ENCODE data around the gene SULT4A1.

The SULT4A1 gene

DNA sequence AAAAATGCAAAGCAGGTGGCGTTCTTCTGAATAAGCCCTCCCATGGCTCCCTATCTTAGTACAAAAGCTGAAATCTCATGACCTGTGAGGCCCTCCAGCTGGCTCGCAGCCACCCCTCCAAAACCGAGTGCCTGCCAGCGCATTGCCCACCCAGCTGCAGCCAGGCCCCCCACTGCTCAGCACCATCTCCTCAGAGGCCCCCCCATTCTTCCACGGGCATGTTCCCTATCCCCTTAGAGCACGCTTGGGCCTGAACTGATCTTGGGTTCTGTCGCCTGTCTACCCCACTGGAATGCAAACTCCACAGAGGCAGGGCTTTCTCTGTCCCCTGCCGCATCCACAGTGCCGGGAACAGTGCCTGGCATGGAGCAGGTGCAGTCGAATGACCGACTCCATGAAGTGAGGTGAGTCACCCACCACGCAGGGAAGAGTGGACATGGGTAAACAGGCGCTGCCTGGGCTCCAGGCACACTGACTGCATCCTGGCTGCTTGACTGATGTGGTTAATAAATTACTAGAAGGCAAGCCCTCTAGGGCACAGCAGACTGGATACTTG, 38.9 kb downstream of the SULT4A1 start:
- Histone ChIP-seq H3K4me1 (ENCODE audit: control insufficient read depth, insufficient read depth, low read length) (peaks cover 15% of the 10 kb centered on the region), H3K4me3 (ENCODE audit: low read length) (no peak overlapping the region), H3K27me3 (replicated peaks; ENCODE audit: control insufficient read depth, insufficient read depth, low read length) (peaks cover 40% of the 10 kb centered on the region), H3K9me3 (ENCODE audit: control insufficient read depth, low read length) (no peaks in the 10 kb centered on the region), H3K36me3 (ENCODE audit: control insufficient read depth, insufficient read depth, low read length, severe bottlenecking) (no peaks in the 10 kb centered on the region), H3K9ac (ENCODE audit: low read length) (no peak overlapping the region)
- DNase-seq (ENCODE audit: low read depth), result no peak

DNA sequence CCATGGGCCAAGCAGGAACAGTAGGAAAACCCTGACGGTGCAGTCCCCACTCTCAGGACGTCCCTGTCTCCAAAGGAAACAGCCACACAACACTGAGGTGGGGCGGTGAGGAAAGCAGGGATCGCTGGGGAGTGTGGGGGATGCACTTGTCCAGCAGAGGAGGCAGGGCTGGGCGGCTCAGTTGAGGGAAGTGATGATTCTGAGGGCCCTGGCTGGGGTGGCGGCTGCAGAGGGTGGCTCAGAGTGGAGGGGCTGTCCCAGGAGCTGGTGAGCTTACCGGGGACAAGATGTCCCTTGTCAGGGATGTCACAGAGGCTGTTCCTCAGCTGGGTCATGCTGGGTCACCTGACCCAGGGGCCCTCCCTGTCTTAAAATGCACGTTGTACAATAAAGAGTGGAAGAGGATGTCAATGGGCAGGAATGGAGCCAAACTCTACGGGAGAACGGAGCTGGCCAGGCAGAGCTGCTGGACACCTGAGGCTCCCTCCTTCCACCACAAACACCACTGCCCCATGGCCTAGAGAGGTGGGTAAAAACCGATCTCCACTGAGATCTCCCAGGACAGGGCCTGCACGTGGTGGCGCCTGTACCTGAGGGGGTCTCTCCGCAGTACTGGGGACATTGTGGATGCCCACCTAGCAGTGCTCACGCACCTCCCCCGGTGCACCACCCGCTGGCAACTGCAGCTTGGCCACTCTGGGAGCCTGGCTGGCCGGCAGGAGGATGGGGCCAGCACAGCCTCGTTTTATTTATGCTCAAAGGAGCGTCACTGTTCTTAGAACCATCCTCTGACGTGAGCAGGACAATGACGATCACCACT, 40.5 kb downstream of the SULT4A1 start:
- no peak overlapping the region for H3K4me3 ChIP-seq (ENCODE audit: low read length)
- no peak overlapping the region for H3K9ac ChIP-seq (ENCODE audit: low read length)
- peaks cover 40% of the 10 kb centered on the region for H3K27me3 ChIP-seq (replicated peaks; ENCODE audit: control insufficient read depth, insufficient read depth, low read length)
- no peak for DNase-seq (ENCODE audit: low read depth)
- peaks cover 9% of the 10 kb centered on the region for H3K4me1 ChIP-seq (ENCODE audit: control insufficient read depth, insufficient read depth, low read length)
- H3K9me3 ChIP-seq (ENCODE audit: control insufficient read depth, low read length), result no peaks in the 10 kb centered on the region
- no peaks in the 10 kb centered on the region for H3K36me3 ChIP-seq (ENCODE audit: control insufficient read depth, insufficient read depth, low read length, severe bottlenecking)

DNA sequence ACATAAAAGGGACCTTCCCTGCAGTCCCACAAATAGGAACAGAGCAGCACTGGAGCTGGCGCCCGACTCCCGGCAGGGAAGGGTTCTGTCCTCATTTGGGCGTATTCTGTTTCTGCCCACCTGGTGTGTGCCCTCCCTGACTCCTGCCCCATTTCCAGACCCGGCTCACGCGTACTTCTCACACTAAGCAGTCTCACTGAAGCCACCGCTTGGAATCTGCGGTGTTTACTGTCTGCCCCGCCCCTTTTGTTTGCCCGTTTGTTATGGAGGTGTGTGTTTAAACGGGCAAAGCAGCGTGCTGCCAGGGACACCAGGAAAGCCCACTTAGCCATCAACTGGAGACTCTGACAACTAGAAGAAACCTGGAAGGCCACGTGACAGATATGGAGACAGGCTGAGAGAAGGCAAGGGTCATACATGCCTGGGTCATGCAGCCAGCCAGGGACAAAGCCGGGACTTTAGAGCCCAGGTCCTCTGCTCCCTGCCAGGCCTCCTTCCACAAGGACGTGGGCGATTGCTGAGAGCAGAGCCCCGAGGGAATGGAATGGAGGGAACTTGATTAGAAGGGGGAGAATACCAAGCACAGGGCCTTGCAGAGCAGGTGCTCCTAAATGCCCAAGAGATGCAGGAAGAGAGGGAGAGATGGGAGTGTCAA, 41.5 kb downstream of the SULT4A1 start:
- no peaks in the 10 kb centered on the region for H3K4me1 ChIP-seq (ENCODE audit: control insufficient read depth, insufficient read depth, low read length)
- no peaks in the 10 kb centered on the region for H3K9me3 ChIP-seq (ENCODE audit: control insufficient read depth, low read length)
- DNase-seq (ENCODE audit: low read depth), result no peak
- H3K27me3 ChIP-seq (replicated peaks; ENCODE audit: control insufficient read depth, insufficient read depth, low read length), result peaks cover 40% of the 10 kb centered on the region
- H3K9ac ChIP-seq (ENCODE audit: low read length), result no peak overlapping the region
- H3K4me3 ChIP-seq (ENCODE audit: low read length), result no peak overlapping the region
- H3K36me3 ChIP-seq (ENCODE audit: control insufficient read depth, insufficient read depth, low read length, severe bottlenecking), result no peaks in the 10 kb centered on the region

DNA sequence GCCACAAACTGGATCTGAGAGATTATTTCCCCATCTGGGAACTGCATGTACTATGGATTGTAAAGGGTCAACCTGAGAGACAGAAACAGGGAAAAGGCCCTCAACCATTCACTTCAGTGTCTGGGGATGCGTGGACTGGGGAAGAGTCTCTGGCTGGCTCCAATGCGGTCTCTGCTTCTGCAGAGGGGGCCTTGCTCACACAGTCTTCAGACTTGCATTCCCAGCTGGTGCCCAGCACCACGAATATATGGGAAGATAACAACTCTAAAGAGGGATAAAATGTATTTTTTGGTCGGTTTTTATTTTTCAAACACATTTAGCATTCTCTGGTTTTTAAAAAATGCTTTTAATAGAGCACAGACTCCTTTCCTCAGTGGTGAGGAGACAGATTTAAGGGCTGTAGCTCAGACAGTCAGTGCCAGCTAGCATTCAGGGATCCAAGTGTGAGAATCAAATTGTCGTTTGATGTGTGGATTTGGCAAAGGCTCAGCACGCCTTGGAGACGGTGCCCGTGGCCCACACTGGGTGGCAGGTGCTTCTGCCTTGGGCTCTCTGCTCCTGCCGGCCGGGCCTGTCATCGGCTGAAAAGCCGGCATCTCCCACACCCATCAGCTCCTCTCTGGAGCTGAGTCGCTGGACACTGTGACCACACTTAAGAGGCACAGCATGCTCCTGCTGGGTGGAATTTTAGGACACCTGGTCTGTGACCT, 42.2 kb downstream of the SULT4A1 start:
- Histone ChIP-seq H3K9me3 (ENCODE audit: control insufficient read depth, low read length) (no peaks in the 10 kb centered on the region), H3K27me3 (replicated peaks; ENCODE audit: control insufficient read depth, insufficient read depth, low read length) (peaks cover 40% of the 10 kb centered on the region), H3K4me3 (ENCODE audit: low read length) (no peak overlapping the region), H3K9ac (ENCODE audit: low read length) (no peak overlapping the region), H3K36me3 (ENCODE audit: control insufficient read depth, insufficient read depth, low read length, severe bottlenecking) (no peaks in the 10 kb centered on the region), H3K4me1 (ENCODE audit: control insufficient read depth, insufficient read depth, low read length) (no peaks in the 10 kb centered on the region)
- DNase-seq (ENCODE audit: low read depth), result no peak

DNA sequence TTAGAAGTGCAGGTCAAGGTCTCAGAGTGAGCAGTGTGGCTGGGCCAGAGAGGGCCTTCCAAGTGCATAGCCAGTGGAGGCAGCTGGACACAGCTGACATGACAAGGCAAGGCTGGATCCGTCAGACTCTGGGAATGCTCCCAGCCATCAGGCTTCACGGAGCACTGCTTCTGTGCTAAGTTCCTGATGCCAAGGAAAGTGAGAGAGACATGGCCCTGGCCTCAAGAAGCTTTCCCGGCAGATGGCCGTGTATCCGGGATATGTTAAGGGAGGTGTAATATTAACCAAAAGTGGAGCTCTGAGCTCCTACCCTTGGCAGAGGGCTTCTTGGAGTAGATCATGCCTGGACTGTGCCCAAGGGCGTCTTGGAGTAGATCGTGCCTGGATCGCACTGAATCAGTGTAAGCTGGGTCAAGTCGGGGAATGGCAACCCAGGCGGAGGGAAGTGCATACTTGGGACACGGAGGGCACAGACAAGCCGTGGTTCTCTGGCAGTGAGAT, 42.8 kb downstream of the SULT4A1 start:
- Histone ChIP-seq H3K4me1 (ENCODE audit: control insufficient read depth, insufficient read depth, low read length) (no peaks in the 10 kb centered on the region), H3K36me3 (ENCODE audit: control insufficient read depth, insufficient read depth, low read length, severe bottlenecking) (no peaks in the 10 kb centered on the region), H3K9me3 (ENCODE audit: control insufficient read depth, low read length) (no peaks in the 10 kb centered on the region), H3K9ac (ENCODE audit: low read length) (no peak overlapping the region), H3K27me3 (replicated peaks; ENCODE audit: control insufficient read depth, insufficient read depth, low read length) (peaks cover 37% of the 10 kb centered on the region), H3K4me3 (ENCODE audit: low read length) (no peak overlapping the region)
- no peak for DNase-seq (ENCODE audit: low read depth)

DNA sequence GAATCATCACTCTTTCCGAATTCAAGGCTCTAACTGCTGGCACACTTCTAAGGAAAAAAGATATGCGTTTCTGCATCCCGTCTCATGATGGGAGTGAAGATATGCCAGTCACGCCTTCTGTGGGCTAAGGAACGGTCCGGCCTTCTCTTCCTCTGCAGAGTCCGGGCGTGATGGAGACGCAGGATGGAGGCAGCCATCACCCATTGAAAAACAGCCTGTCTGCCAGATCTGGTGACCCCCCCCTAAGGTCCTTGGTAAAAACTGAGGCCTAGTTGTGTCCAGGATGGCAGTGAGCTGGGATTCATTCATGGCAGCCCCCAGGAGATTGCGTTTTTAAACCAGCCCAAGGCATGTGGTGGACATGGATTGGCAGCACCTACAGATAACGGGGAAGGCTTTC, 43.3 kb downstream of the SULT4A1 start:
- no peaks in the 10 kb centered on the region for H3K9me3 ChIP-seq (ENCODE audit: control insufficient read depth, low read length)
- no peaks in the 10 kb centered on the region for H3K4me1 ChIP-seq (ENCODE audit: control insufficient read depth, insufficient read depth, low read length)
- no peak overlapping the region for H3K9ac ChIP-seq (ENCODE audit: low read length)
- no peak for DNase-seq (ENCODE audit: low read depth)
- H3K27me3 ChIP-seq (replicated peaks; ENCODE audit: control insufficient read depth, insufficient read depth, low read length), result peaks cover 34% of the 10 kb centered on the region
- H3K4me3 ChIP-seq (ENCODE audit: low read length), result no peak overlapping the region
- no peaks in the 10 kb centered on the region for H3K36me3 ChIP-seq (ENCODE audit: control insufficient read depth, insufficient read depth, low read length, severe bottlenecking)

DNA sequence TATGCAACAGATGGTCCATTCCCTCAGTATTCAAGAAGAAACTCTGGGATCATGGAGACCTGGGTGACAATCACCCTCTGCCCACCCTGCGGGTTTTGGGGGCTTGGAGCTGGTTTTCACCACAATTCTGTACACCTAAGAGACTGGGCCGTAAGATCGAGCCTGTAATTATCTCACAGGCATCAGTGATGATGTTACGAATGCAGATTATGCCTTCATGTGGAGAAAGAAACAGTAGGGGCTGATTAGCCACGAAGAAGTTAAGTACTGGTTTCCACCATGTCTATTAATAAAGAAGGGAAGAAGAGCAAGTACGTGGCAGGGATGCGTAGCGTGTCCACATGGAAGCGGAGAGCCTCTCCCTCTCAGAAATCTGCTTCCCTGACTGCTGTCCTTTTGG, 44.9 kb downstream of the SULT4A1 start:
- no peak for DNase-seq (ENCODE audit: low read depth)
- no peaks in the 10 kb centered on the region for H3K9me3 ChIP-seq (ENCODE audit: control insufficient read depth, low read length)
- H3K4me3 ChIP-seq (ENCODE audit: low read length), result no peak overlapping the region
- H3K4me1 ChIP-seq (ENCODE audit: control insufficient read depth, insufficient read depth, low read length), result peaks cover 11% of the 10 kb centered on the region
- peaks cover 28% of the 10 kb centered on the region for H3K27me3 ChIP-seq (replicated peaks; ENCODE audit: control insufficient read depth, insufficient read depth, low read length)
- H3K36me3 ChIP-seq (ENCODE audit: control insufficient read depth, insufficient read depth, low read length, severe bottlenecking), result no peaks in the 10 kb centered on the region
- no peak overlapping the region for H3K9ac ChIP-seq (ENCODE audit: low read length)

DNA sequence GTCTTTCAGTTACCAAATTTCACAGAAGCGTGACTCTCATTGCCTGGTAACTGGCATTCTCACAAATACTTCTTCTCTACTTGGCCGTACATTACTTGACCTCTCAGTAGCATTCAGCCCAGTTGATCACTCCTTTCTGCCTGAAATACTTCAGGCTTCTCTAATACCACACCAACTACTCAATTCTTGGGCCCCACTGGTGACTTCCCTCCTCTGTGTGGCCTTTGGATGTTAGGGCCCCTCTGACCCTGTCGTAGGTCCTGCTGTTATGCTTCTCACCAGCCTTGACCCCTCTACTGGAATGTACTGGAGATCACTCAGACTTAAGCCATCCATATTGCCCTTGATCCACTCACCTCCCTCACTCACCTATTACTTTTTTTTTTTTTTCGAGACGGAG, 48.0 kb downstream of the SULT4A1 start:
- H3K36me3 ChIP-seq (ENCODE audit: control insufficient read depth, insufficient read depth, low read length, severe bottlenecking), result no peaks in the 10 kb centered on the region
- no peaks in the 10 kb centered on the region for H3K27me3 ChIP-seq (replicated peaks; ENCODE audit: control insufficient read depth, insufficient read depth, low read length)
- no peak for DNase-seq (ENCODE audit: low read depth)
- H3K4me3 ChIP-seq (ENCODE audit: low read length), result no peak overlapping the region
- no peak overlapping the region for H3K9ac ChIP-seq (ENCODE audit: low read length)
- H3K4me1 ChIP-seq (ENCODE audit: control insufficient read depth, insufficient read depth, low read length), result peaks cover 17% of the 10 kb centered on the region
- H3K9me3 ChIP-seq (ENCODE audit: control insufficient read depth, low read length), result no peaks in the 10 kb centered on the region

DNA sequence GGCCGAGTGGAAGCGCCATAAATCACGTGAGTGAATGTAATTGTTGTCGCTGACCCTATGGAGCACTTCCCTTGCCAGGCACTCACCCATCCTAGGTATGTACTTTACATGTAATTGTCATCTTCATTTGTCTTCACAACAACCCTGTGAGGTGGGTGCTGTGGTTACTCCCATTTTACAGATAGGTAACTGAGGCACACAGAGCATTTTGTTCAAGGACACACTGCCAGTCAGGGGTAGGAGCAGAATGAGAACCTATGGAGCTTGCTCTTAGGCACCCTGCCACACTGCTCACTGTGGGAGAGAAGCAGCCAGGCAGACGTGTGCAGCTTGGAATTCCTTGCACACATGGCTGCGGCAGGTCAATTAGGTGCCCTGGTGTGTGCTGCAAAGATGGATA, 49.4 kb downstream of the SULT4A1 start:
- H3K36me3 ChIP-seq (ENCODE audit: control insufficient read depth, insufficient read depth, low read length, severe bottlenecking), result no peaks in the 10 kb centered on the region
- H3K27me3 ChIP-seq (replicated peaks; ENCODE audit: control insufficient read depth, insufficient read depth, low read length), result no peaks in the 10 kb centered on the region
- DNase-seq (ENCODE audit: low read depth), result no peak
- H3K4me1 ChIP-seq (ENCODE audit: control insufficient read depth, insufficient read depth, low read length), result peaks cover 17% of the 10 kb centered on the region
- no peaks in the 10 kb centered on the region for H3K9me3 ChIP-seq (ENCODE audit: control insufficient read depth, low read length)
- peak overlapping the region; percentile 98 for H3K9ac ChIP-seq (ENCODE audit: low read length)
- H3K4me3 ChIP-seq (ENCODE audit: low read length), result peak overlapping the region; percentile 99

DNA sequence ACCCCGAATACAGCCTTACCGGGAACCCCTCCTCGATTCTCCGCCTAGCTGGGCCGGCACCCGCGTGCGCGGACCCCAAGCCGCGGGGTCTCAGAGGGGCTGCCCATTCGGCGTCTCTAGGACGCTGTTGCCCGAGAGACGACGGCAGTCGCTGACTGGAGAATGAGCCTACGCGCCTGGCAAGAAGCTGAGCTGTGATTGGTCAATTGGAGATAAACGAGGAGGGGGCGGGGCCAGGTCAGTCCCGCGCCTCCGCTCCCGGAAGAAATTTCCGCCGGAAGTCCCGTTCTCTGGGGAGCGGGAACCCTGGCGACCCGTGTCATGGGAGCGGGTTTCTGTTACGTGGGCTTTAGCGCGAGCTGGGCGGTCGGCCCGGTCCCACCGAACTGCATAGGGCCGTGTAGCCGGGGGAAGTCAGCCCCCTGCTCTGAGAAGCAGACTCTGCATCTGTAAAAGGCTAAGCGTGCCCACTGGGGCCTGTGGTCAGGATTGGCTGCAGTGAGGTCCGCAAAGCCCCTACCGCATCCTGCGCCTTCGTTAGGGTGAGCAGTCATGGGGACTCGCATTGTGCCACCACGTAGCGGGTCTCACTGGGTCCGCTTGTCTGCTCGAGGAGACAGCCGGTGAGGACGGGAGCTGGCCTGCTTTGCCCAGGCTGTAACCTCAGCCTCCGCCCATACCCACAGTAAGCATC, 50.0 kb downstream of the SULT4A1 start, which contains the start of gene EFCAB6:
TSS of gene EFCAB6 (minus strand) at position 157 of the 694 bp plus-strand sequence. CDS start 29,987 bp downstream, outside the sequence.
- H3K4me1 ChIP-seq (ENCODE audit: control insufficient read depth, insufficient read depth, low read length), result peaks cover 17% of the 10 kb centered on the region
- no peaks in the 10 kb centered on the region for H3K9me3 ChIP-seq (ENCODE audit: control insufficient read depth, low read length)
- no peaks in the 10 kb centered on the region for H3K27me3 ChIP-seq (replicated peaks; ENCODE audit: control insufficient read depth, insufficient read depth, low read length)
- DNase-seq (ENCODE audit: low read depth), result peak; percentile 99
- peak within 1 kb of the TSS; percentile 98 for H3K9ac ChIP-seq (ENCODE audit: low read length)
- H3K4me3 ChIP-seq (ENCODE audit: low read length), result peak within 1 kb of the TSS; percentile 99
- H3K36me3 ChIP-seq (ENCODE audit: control insufficient read depth, insufficient read depth, low read length, severe bottlenecking), result no peaks in the 10 kb centered on the region

Measured in adipocyte (in vitro differentiated cells).